T-helper 1 cell treated with Interleukin-12 subunit alpha and Interleukin-12 subunit beta and Interleukin-4 antibody, amounts not matched to agents 30 ng/mL and 1 ng/mL, for 36 hours (primary cell): ENCODE results near the gene SETD6. TPM values are rescaled to one million over a fixed set of nuclear protein-coding genes. Genes with fewer than 3 reads are reported as not detected.

ENCODE experiments used
- intact Hi-C: fragments of 100-400 bp; cut with micrococcal nuclease; formaldehyde crosslinking; loops from one replicate; pipeline ENCODE4 v1.15.1; 2024
- total RNA-seq: library from RNA; stranded (reverse); gene quantifications from 2 replicates; pipeline ENCODE4 v1.2.3, GENCODE V29; 2022

SETD6 gene
- total RNA-seq, 1 donor from 2014 or later = 14.0 TPM

DNA sequence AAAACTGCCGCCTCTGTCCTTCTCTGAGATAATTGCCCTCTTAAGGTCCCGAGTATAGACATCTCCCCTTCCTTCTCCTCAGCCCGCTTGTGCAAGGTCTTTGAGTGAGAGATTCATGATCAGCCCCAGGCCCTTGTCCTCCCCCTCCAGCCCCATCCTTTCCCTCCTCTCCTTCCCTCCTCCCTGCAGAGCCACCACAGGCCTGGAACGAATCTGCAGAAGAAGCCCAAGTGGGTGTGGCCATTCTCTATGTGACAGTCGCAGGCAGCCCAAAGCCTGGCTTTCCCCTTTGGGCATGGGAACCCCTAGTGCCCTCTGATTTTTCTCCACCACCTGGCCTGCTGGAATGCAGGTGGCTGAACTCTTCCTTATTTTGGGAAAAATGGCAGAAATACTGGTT is 22.6 kb upstream of the SETD6 start:
- intact Hi-C loops = no loop called here

DNA sequence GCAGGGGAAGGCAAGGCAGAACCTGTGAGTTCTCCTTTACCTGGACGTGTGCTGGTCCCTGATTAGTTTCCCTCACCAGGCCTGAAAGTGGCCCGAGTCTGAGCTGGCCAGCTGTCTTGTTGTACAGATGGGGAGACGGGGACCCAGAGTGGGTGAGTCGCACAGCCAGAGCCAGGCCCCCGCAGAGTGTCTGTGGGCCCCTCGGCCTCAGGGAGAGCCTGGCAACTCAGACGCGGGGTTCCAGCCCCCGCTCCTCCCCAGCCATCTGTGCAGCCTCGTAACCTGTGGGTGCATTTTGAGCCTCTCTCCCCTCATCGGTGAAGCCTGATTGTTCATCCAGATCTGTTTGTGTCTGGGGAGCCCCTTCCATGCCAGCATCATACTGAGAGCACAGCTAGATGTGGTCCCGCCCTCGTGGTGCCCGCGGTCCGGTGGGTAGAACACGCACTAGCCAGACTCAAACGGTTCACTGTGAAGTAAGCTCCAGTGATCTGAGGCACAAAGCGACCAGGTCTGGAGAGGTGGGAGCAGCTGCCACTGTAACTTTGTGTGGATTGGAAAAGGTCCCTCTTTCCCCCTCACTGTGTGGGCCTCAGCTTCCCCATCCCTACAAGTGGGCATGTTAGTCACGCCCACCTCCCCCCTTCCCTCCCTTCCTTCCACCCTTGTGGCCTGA is 21.4 kb upstream of the SETD6 start:
- intact Hi-C loops = no loop called here

DNA sequence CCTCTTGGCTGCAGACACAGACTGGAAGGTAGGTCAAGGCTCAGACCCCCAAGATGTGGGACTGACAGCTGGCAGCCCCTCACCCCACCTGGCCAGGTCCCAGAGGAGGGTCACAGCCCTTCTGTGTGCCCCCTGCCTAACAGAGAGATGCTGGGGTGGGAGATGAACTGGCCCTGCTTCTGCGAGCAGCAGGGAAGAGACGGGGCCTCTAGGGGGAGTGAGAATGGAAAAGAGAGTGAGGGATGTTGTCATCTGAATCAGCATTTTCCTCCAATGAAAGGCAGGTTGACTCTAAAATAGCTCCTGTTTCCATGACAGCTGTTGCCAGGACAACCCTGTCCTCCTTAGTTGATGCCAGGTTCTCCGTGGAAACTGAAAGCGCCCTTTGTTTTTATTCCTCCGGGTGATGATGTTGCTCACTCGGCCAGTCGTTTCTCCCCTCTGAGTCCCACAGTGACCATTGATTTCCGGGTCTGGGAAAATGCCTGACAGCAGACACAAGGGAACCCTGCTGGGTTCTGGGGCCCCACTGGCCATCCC is 20.3 kb upstream of the SETD6 start:
- intact Hi-C loops = loop anchor here (1.0 kb wide), 1 partner anchor 135 kb away; no protein-coding TSS in a partner anchor

DNA sequence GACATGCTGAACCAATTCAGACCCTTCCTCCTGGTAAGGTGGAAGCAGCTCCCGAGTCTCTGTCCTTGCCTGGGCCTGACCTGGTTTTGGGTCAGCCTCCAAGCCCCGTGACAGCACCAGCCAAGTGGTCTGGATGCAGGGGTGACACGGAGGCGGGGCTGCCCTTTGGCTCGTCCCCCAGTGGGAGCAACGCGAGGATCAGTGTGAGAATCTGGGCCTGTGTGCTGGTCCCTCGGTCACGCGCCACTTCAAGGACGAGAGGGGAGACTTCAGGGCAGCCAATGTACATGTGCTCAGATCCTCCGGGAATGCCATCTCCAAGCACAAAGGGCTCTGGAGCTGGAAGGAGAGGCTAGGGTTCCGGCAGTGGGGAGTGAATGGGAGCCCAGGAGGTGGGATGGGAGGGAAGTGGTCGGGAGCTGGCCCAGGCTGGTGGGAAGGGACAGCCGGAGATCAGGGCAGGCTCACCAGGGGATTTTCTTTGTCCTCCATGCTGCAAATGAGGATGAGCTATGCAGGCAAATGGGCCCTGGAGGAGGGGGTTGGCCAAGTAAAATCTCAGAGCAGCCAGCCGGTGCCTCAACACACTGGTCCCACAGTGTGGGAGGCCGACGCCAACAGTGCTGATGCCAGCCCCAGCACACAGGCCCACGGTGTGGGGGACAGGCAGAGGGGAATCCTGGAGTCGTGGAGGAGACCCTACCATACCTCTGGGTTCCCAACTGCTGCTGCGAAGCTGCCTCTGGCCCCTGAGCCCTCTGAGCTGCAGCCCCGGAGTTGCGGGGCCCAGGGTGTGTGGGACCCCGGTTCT is 19.6 kb upstream of the SETD6 start:
- intact Hi-C loops = loop anchor here (1.0 kb wide), 1 partner anchor 135 kb away; no protein-coding TSS in a partner anchor

DNA sequence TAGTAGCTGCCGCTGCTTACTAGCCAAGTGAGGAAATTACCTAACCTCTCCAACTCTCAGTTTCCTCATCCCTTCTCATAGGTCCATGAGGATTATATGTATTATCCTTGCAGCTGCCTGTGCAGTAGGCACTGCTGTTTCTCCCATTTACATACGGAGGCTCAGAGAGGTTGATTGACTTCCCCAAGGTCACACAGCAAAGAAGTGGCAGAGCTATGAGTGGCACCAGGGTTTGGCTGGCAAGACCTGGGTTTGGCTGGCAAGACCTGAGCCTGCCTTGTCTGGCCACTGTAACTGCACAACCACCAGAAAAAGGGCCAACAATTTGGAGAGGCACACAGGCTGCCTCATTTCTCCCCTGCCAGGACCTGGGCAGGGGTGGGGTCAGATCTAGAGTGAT is 17.8 kb upstream of the SETD6 start:
- intact Hi-C loops = no loop called here

DNA sequence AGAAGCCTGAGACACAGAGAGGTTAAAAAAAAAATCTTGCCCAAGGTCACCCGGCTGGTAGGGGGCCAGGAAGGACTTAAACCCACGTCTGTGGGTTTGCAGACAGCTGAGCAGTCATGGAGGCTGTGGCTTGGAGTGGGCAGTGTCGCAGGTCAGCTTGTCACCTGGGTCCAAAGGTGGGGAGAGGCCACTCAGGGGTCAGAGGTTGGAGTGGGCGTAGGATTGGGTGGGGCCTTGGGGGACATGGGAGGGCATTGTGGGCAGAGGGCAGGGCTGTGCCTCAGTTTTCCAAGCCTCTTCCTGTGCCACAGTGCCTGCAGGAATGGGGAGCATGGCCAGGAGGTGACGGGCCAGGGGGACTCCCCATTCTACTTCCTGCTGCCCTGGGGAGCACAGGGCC is 17.4 kb upstream of the SETD6 start:
- intact Hi-C loops = no loop called here

DNA sequence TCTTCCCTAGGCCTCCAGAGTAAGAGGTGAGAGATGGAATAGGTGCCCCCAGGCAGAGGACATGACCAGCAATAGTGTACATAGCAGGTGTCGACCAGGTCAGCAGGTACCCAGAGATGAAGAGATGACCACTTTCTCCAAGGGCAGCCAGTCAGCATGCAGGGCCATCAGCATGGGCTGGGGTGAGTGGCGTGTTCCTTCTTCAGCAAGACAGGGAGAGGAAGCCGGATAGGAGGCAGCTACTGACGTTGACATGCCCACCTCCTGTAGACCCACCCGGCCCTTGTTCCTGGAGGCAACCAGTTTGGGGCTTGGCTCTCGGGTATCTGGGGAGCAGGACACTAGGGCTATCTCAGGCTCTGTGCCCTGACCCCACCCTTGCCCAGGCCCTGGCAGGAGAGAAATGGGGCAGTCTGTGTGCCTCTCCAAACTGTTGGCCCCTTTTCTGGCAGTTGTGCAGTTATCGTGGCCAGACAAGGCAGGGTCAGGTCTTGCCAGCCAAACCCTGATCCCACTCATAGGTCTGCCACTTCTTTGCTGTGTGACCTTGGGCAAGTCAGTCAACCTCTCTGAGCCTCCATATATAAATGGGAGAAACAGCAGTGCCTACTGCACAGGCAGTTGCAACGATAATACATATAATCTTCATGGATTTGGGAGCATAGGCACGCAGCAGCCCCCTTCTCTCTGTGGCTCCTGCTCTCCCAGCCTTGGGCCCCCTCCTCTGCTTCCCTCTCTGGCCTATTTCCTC is 16.8 kb upstream of the SETD6 start:
- intact Hi-C loops = no loop called here

DNA sequence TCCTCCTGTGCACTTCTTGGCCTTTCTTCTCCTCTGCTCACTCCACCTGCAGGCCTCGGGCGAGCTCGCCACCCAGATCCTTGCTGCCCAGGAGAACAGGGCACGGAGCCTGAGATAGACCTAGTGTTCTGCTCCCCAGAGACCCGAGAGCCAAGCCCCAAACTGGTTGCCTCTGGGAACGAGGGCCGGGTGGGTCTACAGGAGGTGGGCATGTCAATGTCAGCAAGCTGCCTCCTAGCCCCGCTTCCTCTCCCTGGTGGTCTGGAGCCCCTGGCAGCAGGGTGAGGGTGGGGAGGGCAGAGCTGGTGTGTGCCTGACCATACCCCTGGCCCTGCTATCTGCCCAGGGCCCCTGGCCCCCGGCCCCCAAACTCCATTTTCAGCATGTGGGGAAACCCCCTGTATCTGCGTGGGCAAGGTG is 16.2 kb upstream of the SETD6 start:
- intact Hi-C loops = no loop called here

DNA sequence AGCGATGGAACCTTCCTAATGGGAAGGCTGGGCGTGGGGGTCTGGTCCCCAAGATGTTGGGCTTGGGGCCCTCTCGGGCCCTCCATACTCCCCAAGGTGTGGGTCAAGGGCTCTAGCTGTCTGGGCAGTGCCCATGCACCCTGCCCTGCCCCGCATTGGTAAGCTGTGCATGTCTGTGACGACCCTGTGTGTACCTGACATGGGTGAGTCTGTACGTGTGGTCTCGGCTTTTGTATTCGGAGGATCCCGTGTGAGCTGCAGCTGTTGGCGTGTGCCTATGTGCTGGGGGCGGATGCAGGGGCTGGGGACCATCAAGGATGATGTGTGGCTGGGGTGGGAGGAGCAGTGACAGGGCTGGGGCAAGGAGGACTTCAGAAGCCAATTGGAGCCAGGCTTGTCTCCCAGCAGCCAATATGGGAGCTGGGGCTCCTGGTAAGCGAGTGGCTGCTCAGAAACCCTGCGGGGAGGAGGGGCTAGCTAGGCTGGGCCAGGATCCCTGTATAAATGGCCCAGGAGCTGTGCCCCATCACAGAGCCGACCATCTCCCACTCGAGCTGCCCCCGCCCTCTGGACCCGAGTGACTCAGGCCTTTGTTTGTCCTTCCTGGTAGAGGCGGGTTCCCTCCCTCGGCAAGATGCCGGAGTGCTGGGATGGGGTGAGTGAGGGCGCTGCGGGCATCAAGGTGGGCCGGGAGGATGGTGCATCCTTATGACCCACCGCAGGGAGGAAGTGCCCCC is 15.5 kb upstream of the SETD6 start, which contains the start of gene NDRG4:
Gene NDRG4, plus strand, starts transcription at position 529 of the 737 bp plus-strand sequence. Its CDS starts 106 bp downstream, at position 635.
- intact Hi-C loops = loop anchor here (2.0 kb wide), 1 partner anchor 107 kb away; the partner anchor contains the start of gene GINS3

DNA sequence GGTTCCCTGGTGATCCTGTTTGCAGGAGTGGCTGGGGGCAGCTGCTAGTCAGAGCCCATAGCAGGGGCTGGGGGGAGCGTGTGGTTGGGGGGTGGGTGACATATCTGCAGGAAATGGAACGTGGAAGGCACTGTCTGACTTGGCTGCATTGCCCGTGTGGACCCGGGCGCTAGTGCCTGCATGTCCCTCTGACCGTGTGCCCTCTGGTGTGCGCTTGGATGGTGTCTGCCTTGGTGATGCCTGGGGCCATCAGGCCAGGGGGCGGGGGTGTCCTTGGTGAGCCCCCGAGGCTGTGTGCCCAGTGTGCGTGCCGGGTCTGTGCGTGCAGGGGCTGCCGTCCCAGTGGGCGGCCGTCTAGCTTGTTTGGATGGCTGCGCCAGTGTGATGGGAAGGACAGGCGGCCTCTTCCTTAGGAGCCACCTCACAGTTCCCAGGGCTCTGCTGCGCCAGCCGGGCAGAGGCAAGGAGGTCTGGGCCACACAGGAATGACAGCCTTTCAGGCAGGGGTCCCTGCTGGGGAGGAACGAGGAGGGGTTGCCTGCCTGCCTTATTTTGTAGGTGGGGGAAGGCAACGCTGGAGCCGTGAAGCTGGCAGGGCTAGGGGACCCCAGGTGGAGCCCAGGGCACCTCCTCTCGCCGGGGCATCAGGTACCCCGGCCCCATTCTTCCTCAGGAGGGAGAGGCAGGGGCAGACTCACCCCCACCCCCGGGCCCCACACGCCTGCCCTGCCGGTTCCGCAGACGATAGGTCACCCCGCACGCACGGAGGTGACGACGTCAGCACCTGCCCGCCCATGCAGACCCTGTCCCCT is 14.7 kb upstream of the SETD6 start:
- intact Hi-C loops = loop anchor here (2.0 kb wide), 1 partner anchor 108 kb away; the partner anchor contains the start of gene GINS3

DNA sequence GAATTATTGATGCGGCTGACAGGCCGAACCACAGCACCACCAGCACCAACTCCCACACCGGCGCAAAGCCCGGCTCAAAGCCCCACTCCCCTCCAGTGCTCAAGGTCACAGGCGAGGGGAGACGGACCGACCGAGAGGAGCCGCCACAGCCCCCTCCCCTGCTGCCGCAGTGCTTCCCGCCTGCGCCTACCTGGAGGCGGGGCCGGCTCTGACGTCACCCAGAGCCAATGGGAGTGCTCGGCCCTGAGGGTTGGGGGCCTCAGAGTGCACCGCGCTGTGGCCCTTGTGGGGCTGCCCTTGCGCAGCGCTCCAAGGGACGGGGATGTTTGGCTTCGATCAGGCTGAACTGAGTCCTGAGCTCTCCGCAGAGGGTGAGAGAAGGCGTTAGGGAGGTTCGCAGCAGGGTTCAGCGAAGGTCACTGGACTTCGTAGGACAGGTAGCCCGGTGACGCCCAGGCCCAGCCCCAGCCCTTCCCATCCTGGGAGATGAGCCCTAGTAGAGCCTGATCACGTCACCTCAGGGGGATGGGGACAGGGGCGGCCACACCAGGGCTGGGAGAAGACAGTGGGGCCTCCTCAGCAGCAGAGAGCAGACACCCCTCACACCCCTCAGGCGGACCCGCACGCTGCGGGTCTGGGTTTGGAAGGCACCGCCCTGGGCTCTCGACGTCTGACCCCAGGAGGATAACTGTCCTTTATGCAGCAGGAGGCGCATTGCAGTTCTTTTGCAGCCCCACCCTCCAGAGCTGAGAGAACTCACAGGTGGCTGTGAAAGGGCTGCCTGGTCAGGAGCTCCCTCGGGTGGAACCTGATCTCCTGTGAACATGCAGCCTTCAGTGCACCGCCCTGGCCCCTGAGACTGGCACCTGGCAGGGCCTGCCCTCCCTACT is 13.8 kb upstream of the SETD6 start:
- intact Hi-C loops = loop anchor here (2.0 kb wide), 1 partner anchor 109 kb away; the partner anchor contains the start of gene GINS3

DNA sequence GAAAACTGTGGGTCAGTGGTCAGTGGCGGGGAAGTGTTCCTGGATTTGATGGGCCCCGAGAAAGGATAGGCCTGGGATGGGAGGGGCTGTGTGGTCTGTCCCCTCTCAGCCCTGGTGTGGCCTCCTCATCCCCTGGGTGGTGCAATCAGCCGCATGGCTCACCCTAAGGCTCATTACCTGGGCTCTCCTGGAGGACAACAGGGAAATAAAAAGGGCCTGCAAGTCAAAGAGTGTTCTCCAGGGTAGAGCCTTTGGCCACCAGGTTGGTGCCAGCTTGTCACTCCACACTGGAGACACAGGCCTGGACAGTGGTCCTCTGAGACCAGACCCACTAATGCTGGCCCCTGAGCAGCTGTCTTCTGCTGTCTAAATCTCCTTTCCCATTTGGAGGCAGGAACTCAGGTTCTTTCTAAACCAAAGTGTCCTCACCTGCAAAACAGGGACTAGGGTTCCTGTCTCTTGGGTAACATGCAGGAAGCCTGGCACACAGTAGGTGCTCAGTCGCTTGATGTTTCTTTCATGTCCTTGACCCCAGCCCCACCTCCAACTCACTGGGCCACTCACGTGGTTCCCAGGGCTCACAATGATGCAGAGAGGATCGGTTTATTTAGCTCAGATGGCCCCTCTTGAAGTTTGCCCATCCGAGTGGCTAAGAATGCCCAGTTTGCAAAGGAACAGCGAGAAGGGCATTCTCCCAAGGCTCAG is 12.9 kb upstream of the SETD6 start:
- intact Hi-C loops = no loop called here

DNA sequence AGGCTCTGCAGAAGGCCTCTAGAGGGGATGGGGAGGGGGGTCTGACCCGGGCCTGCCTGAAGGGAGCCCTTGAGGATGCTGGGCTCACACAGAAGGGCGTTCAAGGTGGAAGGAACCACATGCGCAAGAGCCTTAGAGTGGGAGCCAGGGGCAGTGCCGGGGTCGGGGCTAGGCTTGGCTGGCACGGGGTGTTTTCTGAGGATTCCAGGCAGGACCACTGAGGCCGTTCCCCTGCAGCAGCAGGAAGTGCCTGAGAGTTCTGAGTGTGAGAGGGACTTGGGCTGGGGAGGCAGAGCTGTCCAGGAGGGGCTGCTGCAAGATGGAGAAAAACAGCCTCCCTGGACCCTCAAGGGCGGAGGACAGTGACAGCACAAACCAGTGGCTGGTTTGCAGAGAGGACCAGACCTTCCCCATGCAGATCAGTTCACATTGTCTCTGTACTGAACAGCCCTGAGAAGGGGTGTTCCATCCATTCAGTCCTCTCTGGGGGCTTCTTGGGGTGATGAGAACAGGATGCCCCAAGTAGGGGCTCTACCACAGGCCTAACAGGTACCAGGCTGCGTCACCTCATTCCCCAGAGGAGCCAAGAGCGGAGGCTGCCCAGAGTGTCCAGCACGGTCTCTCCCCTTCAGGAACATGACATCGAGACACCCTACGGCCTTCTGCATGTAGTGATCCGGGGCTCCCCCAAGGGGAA is 12.0 kb upstream of the SETD6 start:
- intact Hi-C loops = no loop called here

DNA sequence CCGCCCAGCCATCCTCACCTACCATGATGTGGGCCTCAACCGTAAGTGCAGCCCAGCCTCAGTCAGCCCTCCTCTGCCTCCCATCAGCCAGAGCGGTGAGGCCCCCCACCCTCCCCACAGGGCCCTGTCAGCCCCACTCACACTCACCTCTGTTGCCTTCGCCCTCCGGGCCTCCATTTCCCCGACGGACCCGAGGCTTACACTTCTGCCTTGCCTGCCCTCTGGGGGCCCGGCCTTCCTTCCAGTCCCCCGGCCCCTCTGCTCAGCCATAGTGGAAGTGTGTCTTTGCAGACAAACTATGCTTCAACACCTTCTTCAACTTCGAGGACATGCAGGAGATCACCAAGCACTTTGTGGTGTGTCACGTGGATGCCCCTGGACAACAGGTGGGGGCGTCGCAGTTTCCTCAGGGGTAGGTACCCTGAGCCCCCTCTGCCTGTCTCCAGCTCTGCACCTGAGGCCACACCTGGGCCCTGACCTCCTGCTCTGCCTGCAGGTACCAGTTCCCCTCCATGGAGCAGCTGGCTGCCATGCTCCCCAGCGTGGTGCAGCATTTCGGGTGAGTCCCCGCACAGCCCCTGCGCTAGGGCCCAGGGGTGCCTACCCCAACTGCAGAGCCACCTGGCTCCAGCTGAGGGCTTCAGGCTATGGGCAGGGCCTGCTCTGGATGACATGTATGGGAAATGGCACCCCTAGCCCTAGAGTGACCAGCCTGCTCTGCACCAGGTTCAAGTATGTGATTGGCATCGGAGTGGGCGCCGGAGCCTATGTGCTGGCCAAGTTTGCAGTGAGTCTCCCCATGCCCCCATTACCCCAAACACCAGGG is 11.2 kb upstream of the SETD6 start:
- intact Hi-C loops = no loop called here

DNA sequence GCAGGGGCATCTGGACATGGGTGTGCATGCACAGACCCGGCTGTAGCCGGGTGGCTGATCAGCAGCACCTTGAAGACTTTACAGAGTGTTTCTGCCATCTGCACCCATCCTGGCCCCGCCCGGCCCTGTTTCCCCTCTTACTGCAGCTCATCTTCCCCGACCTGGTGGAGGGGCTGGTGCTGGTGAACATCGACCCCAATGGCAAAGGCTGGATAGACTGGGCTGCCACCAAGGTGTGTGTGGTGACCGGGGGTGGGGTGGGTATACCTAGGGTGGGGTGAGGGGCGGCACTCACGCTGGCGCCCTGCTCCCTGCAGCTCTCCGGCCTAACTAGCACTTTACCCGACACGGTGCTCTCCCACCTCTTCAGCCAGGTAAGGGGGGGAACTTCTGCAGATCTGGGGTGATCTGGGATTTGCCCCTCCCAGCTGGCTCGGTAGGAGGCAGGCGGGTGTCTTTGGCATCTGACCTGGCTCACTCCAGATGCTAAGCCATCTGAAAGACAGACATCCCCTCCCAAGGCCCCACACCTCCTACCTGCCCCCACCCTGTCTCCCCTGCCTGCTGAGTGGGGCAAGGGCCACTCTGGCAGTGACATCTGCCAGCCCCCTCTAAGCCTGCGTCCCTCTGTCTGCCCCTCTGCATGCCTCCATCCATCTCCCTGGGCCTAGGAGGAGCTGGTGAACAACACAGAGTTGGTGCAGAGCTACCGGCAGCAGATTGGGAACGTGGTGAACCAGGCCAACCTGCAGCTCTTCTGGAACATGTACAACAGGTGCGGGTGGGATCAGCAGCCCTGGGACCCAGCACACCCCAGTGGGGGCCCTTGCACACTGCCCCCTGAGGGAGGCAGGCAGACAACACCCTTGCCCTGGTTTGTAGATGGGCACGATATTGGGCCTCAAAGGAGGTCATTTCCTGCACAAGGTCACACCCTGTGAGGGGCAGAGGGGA is 8.8 kb upstream of the SETD6 start:
- intact Hi-C loops = no loop called here
